ENCODE results near the gene CASKIN1.

Gene CASKIN1, protein sequence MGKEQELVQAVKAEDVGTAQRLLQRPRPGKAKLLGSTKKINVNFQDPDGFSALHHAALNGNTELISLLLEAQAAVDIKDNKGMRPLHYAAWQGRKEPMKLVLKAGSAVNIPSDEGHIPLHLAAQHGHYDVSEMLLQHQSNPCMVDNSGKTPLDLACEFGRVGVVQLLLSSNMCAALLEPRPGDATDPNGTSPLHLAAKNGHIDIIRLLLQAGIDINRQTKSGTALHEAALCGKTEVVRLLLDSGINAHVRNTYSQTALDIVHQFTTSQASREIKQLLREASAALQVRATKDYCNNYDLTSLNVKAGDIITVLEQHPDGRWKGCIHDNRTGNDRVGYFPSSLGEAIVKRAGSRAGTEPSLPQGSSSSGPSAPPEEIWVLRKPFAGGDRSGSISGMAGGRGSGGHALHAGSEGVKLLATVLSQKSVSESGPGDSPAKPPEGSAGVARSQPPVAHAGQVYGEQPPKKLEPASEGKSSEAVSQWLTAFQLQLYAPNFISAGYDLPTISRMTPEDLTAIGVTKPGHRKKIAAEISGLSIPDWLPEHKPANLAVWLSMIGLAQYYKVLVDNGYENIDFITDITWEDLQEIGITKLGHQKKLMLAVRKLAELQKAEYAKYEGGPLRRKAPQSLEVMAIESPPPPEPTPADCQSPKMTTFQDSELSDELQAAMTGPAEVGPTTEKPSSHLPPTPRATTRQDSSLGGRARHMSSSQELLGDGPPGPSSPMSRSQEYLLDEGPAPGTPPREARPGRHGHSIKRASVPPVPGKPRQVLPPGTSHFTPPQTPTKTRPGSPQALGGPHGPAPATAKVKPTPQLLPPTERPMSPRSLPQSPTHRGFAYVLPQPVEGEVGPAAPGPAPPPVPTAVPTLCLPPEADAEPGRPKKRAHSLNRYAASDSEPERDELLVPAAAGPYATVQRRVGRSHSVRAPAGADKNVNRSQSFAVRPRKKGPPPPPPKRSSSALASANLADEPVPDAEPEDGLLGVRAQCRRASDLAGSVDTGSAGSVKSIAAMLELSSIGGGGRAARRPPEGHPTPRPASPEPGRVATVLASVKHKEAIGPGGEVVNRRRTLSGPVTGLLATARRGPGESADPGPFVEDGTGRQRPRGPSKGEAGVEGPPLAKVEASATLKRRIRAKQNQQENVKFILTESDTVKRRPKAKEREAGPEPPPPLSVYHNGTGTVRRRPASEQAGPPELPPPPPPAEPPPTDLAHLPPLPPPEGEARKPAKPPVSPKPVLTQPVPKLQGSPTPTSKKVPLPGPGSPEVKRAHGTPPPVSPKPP (N-terminal part only)

DNA sequence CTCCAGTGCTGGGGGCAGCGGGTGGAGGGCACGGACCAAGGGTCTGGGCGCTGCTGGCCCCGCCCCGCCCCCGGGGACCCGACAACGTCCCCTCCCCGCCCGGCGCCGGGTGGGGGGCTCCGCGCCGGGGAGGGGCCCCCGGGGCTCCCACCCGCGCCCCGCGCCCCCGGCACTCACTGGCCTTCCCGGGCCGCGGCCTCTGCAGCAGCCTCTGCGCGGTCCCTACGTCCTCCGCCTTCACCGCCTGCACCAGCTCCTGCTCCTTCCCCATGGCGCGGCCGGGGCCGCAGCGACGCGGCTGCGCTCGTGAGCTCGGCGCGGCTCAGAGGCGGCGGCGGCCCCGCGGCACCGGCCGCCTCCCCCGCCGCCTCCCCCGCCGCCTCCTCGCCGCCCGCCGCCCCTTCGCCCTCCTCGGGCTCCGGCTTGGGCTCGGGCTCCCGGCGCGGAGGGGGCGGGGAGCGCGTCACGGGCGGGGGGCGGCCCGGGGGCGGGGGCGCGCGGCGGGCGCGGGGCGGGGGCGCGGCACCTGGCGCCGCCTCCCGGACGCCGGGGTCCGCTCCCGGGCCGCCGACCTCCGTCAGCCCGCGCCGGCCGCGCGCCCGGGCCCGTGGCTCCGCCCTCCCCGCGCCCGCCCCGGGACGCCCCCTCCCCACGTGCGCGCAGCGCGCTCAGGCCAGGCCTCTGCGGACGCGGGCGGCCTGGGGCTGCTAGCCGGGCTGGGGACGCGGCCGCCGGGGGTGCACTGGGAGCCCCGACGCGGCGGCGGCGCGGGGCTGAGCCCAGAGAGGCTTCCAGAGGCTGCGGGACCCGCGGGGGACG lies at the start of gene CASKIN1:
Gene CASKIN1, minus strand, starts transcription at position 444 of the 819 bp plus-strand sequence. Its CDS starts 173 bp downstream, at position 271.
- TF ChIP-seq, protein P1, sequence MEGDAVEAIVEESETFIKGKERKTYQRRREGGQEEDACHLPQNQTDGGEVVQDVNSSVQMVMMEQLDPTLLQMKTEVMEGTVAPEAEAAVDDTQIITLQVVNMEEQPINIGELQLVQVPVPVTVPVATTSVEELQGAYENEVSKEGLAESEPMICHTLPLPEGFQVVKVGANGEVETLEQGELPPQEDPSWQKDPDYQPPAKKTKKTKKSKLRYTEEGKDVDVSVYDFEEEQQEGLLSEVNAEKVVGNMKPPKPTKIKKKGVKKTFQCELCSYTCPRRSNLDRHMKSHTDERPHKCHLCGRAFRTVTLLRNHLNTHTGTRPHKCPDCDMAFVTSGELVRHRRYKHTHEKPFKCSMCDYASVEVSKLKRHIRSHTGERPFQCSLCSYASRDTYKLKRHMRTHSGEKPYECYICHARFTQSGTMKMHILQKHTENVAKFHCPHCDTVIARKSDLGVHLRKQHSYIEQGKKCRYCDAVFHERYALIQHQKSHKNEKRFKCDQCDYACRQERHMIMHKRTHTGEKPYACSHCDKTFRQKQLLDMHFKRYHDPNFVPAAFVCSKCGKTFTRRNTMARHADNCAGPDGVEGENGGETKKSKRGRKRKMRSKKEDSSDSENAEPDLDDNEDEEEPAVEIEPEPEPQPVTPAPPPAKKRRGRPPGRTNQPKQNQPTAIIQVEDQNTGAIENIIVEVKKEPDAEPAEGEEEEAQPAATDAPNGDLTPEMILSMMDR (IDR thresholded peaks at IDR 0.05): no peak
- Mint-ChIP-seq H3K36me3 (ENCODE audit: low read depth) (no peaks in the 10 kb centered on the region), H3K4me3 (peak within 1 kb of the TSS; percentile 74), H3K27ac (no peak within 1 kb of the TSS), H3K27me3 (ENCODE audit: low read depth, poor library complexity) (peaks cover 66% of the 10 kb centered on the region), H3K4me1 (peaks cover 15% of the 10 kb centered on the region), H3K9me3 (peaks cover 5% of the 10 kb centered on the region)
- peak; percentile 68 for DNase-seq

DNA sequence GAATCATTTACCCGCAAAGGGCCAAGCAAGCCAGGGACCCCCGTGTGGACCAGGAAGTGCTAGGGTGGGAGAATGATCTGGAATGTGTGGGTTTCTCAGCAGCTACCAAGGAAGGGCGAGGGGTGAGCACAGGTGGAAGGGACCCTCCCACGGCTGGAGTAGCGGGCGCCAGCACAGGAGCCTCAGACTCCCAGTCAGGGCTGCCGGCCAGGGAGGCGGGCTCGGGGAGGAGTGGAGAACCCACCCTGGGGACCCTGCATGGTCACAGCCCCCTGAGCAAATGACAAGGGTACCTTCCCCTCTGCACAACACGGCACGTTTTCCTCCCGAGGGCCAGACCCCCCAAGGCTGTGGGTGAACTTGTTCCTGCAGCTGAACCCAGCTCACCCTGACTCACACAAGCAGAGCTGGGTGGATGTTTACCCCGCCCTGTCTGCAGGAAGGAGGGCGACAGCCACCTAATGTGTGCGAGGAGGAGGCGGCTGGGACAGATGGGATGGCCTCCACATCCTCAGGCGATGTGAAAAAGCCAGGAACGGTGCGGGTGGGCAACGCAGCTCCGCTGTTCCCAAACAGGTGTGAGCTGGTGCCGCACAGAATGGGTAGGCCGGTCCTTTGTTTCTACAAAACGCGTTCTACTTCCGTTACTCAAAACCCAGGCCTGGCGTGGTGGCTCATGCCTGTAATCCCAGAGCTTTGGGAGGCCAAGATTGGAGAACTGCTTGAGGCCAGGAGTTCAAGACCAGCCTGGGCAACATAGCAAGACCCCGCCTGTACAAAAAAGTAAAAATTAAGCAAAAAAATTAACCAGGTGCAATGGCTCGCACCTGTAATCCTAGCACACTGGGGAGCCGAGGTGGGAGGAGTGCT lies 48.8 kb upstream of the CASKIN1 start:
- Mint-ChIP-seq H3K4me1 (peaks cover 3% of the 10 kb centered on the region), H3K27me3 (ENCODE audit: low read depth, poor library complexity) (no peaks in the 10 kb centered on the region), H3K4me3 (no peak overlapping the region), H3K27ac (peak overlapping the region; percentile 61), H3K36me3 (ENCODE audit: low read depth) (peaks cover 18% of the 10 kb centered on the region), H3K9me3 (no peaks in the 10 kb centered on the region)
- DNase-seq: no peak
- TF ChIP-seq, protein P1 (IDR thresholded peaks at IDR 0.05): no peak

DNA sequence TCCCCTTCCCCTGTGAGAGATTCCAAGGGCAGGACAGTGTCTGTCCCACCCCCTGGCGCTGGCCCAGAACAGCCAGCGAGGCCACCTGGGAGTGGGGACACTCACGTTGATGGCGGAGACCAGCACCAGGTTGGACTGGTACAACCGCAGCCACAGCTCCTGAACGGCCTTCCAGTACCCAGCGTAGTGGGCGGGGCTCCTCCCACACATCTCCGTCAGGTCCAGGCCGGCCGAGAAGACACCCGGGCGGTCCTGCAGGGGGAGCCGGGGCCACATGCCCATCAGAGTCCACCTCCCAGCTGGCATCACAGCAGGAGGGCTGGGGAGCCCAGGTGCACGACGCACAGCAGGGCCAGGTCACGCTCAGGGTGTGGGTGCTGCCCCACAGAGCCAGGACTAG lies 47.9 kb upstream of the CASKIN1 start:
- H3K27me3 Mint-ChIP-seq (ENCODE audit: low read depth, poor library complexity): peaks cover 4% of the 10 kb centered on the region
- no peaks in the 10 kb centered on the region for H3K9me3 Mint-ChIP-seq
- TF ChIP-seq, protein P1 (IDR thresholded peaks at IDR 0.05): no peak
- H3K36me3 Mint-ChIP-seq (ENCODE audit: low read depth): peaks cover 25% of the 10 kb centered on the region
- DNase-seq: peak; percentile 47
- H3K27ac Mint-ChIP-seq: no peak overlapping the region
- H3K4me3 Mint-ChIP-seq: no peak overlapping the region
- H3K4me1 Mint-ChIP-seq: no peaks in the 10 kb centered on the region

DNA sequence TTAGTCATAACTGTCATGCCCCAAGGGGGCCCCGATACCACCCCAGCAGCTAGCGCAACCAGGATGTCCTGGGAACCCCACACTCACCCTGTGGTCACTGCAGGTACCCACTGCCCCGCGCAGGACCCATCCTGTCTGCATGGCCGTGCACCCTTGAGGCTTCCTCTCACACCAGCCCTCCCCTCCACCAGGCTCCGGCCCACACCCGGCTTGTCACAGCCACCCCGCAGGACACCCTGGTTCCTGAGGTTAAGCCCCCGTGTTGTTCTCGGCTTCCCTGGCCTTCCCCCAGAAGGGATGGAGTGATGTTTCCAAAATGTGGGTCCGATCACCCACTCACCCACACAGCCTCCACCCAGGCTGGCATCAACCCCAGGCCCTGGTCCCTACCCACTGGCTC lies 47.4 kb upstream of the CASKIN1 start:
- no peak overlapping the region for H3K4me3 Mint-ChIP-seq
- H3K9me3 Mint-ChIP-seq: no peaks in the 10 kb centered on the region
- peaks cover 5% of the 10 kb centered on the region for H3K27me3 Mint-ChIP-seq (ENCODE audit: low read depth, poor library complexity)
- TF ChIP-seq, protein P1 (IDR thresholded peaks at IDR 0.05): no peak
- H3K36me3 Mint-ChIP-seq (ENCODE audit: low read depth): peaks cover 25% of the 10 kb centered on the region
- H3K4me1 Mint-ChIP-seq: no peaks in the 10 kb centered on the region
- DNase-seq: no peak
- H3K27ac Mint-ChIP-seq: no peak overlapping the region
